Loucy (cell line): ENCODE data around the gene CSRP1.

Experiments used
- EZH2phosphoT487 ChIP-seq: fragments of 200-600 bp; IDR thresholded peaks from 2 replicates; pipeline ENCODE4 v1.6.1; 2018; ENCODE audit warnings: antibody characterized with exemption, mild to moderate bottlenecking, moderate library complexity, borderline replicate concordance
- TF ChIP-seq, protein P1 (sequence below): fragments of 200-600 bp; sonication (generic); conservative IDR thresholded peaks from 2 replicates; pipeline ENCODE4 v1.5.1; 2014; ENCODE audit warnings: mild to moderate bottlenecking, antibody characterized with exemption, low read length

DNA sequence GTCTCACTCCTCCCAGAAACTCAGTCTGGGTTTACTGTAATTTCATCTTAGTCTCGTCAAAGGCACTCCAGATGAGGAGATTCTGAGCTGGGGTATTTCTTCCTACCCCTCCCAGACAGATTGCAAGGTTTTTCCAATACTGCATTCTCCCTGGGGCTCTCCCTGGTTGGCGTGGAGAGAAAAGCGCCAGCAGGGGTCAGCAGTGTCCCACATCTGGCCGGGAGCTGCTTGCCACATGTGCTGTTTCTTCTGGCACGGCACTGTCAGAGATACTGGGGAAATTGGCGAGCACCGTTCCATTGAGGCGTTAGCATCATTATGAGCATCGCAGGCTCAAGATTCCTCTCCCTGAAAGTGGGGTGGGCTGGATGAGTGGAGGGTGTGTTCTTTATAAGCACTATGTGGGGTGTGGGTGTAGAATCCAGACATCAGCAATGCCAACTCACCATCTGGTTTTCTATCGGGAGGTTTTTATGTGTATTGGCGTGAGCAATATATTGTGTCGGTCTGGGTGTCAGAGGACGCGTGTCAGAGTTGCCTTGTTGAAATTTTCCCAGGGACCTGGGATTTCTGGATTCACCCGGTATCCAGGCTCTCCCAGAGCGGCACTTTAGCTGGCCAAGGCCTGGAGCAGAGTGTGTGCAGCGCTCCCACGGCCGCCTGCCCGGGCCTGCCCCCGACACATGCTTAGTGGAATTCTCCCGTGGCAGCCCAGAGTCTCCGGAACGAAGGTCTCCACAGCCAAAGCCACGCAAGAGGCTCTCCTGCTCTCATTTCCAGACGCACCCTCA lies 24.0 kb upstream of the CSRP1 start:
- TF ChIP-seq, protein P1, sequence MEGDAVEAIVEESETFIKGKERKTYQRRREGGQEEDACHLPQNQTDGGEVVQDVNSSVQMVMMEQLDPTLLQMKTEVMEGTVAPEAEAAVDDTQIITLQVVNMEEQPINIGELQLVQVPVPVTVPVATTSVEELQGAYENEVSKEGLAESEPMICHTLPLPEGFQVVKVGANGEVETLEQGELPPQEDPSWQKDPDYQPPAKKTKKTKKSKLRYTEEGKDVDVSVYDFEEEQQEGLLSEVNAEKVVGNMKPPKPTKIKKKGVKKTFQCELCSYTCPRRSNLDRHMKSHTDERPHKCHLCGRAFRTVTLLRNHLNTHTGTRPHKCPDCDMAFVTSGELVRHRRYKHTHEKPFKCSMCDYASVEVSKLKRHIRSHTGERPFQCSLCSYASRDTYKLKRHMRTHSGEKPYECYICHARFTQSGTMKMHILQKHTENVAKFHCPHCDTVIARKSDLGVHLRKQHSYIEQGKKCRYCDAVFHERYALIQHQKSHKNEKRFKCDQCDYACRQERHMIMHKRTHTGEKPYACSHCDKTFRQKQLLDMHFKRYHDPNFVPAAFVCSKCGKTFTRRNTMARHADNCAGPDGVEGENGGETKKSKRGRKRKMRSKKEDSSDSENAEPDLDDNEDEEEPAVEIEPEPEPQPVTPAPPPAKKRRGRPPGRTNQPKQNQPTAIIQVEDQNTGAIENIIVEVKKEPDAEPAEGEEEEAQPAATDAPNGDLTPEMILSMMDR = peak; percentile 83
- no peak for TF ChIP-seq EZH2phosphoT487
